Muscle of leg (tissue), 11 donors: ENCODE results near the gene CCDC167. TPM values are rescaled to one million over a fixed set of nuclear protein-coding genes. Genes with fewer than 3 reads are reported as not detected.
A peak's percentile ranks its signal among the peaks of the same experiment; 100 is the strongest.

Experiments
- DNase-seq: peaks from one replicate; pipeline ENCODE4 v3.0.0; 2013
- H3K27ac ChIP-seq: one replicate; pipeline ENCODE4 v1.5.1; 2013; ENCODE audit warnings: mild to moderate bottlenecking, low read length, control low read depth
- H3K27me3 ChIP-seq: one replicate; pipeline ENCODE4 v1.6.1; 2013; ENCODE audit warnings: low read length; ENCODE audit not compliant: control insufficient read depth, insufficient read depth
- H3K36me3 ChIP-seq: one replicate; pipeline ENCODE4 v1.6.1; 2013; ENCODE audit warnings: low read length; ENCODE audit not compliant: control insufficient read depth, insufficient read depth
- H3K4me1 ChIP-seq: one replicate; pipeline ENCODE4 v1.6.1; 2013; ENCODE audit warnings: low read length; ENCODE audit not compliant: control insufficient read depth, insufficient read depth
- H3K4me3 ChIP-seq: one replicate; pipeline ENCODE4 v1.5.1; 2013; ENCODE audit warnings: low read length, control low read depth
- H3K9me3 ChIP-seq: replicated peaks from 2 replicates; pipeline ENCODE4 v1.6.1; 2013; ENCODE audit warnings: low read depth, low read length; ENCODE audit not compliant: control insufficient read depth
- WGBS: methylation state at CpG from one replicate; pipeline ENCODE4 v1.1.5; 2013; ENCODE audit warnings: missing lambda C conversion rate; ENCODE audit not compliant: insufficient coverage; 5-methylcytosine and 5-hydroxymethylcytosine counted together
- polyA plus RNA-seq, 8 donors: library from polyadenylated mRNA; unstranded; fragments of 120-200 nt; gene quantifications; one replicate each; pipeline versions ENCODE4 v1.2.1 to v1.2.3, GENCODE V29; 2013; ENCODE audit warnings: inconsistent platforms in 1 of 8, low replicate concordance in 1 of 8; ENCODE audit not compliant: insufficient read length in 8 of 8, insufficient read depth in 1 of 8
- total RNA-seq: library from RNA; stranded (reverse); fragments of 120-200 nt; gene quantifications from one replicate; pipeline ENCODE4 v1.2.4, GENCODE V29; 2013

CCDC167 gene
- total and polyA plus RNA-seq, 9 donors: 19.0 to 34.3 (median 24.4) TPM

DNA sequence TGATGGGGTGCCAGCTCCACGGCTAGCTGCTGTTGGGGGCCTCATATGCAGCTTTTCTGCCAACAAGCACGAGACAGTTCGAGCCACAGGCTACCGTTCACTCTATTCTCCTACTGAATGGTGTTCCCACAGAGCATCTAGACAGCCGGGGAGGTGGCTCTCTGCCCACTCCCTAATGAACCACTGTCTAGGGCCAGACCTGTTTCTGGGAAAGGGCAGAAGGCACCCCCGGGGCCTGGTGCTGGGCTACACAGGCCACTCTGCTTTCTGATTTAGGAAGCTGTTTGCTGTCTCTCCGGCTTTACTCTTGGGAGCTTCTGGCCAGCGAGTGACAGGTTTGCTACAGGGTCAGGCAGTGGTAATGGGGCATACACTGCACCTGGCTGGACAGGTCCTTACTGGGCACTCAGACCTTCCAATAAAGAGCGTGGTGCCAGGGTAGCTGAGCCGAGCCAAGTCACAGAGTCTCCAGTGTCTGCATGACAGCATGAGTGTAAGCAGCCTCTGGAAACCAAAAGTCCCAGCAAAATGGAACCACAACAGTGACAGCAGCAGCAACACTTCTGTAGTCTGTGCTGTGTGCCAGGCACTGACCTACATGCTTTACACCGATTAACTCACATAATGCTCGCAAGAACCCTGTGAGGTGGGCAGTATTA, 8.4 kb downstream of the CCDC167 start:
- H3K27ac ChIP-seq: no peak overlapping the region
- H3K4me3 ChIP-seq: no peak overlapping the region
- DNase-seq: no peak
- H3K4me1 ChIP-seq: peaks cover 29% of the 10 kb centered on the region
- H3K9me3 ChIP-seq: no peaks in the 10 kb centered on the region
- no peaks in the 10 kb centered on the region for H3K27me3 ChIP-seq
- peaks cover 3% of the 10 kb centered on the region for H3K36me3 ChIP-seq
- 53% methylated on average over 12 of the region's 12 CpGs for WGBS

- no peak for DNase-seq
- no peaks in the 10 kb centered on the region for H3K9me3 ChIP-seq
- no peak overlapping the region for H3K4me3 ChIP-seq
- H3K27me3 ChIP-seq: no peaks in the 10 kb centered on the region
- H3K4me1 ChIP-seq: peaks cover 29% of the 10 kb centered on the region
- no peak overlapping the region for H3K27ac ChIP-seq
- peaks cover 4% of the 10 kb centered on the region for H3K36me3 ChIP-seq
- WGBS: 56% methylated on average over 8 of the region's 9 CpGs
These were observed 9.0 kb downstream of the CCDC167 start for GRCh38 chr6:37490536-37491170.

DNA sequence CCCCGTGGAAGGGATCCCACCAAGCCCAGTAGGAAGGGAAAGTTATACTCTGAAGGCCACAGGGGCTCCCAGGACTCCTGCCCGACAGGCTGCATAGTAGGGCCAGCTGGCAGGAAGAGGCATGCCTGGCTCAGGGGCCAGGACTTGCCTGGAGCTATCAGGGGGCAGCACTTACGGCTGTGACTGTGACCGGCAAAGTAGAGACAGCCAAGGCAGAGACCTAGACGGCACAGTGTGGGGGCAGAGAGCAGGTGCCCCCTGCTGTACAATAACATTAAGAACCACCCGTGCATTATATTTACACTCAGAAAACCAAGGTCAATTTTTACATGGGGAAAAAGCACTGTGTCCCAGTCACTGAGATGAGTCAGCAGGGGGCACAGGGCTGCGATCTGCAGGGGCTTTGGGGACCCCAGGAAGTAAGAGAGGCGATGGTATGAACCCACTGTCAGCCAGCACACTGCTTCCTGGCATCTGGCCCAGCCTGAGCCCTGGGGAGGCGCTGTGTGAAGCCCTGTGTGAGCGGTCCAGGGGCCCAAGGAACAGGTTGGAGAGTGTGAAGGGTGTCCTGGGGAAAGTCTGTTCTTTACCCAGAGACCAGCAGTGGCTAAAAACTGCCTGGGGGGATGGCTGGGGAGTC, 9.9 kb downstream of the CCDC167 start:
- Histone ChIP-seq H3K4me1 (peaks cover 32% of the 10 kb centered on the region), H3K27me3 (no peaks in the 10 kb centered on the region), H3K36me3 (peaks cover 7% of the 10 kb centered on the region), H3K9me3 (no peaks in the 10 kb centered on the region), H3K27ac (no peak overlapping the region), H3K4me3 (no peak overlapping the region)
- no peak for DNase-seq
- WGBS: 52% methylated on average over 8 of the region's 10 CpGs

- whole genome bisulfite sequencing: no CpG with 5 or more reads among the region's 1 CpG
- DNase-seq: no peak
- Histone ChIP-seq H3K9me3 (no peaks in the 10 kb centered on the region), H3K27ac (no peak overlapping the region), H3K27me3 (no peaks in the 10 kb centered on the region), H3K4me3 (no peak overlapping the region), H3K4me1 (peaks cover 37% of the 10 kb centered on the region), H3K36me3 (peaks cover 12% of the 10 kb centered on the region)
These were observed 11.2 kb downstream of the CCDC167 start for GRCh38 chr6:37488476-37488875.

GRCh38 chr6:37487591-37488380, 11.9 kb downstream of the CCDC167 start:
- DNase-seq: no peak
- 68% methylated on average over 5 of the region's 9 CpGs for WGBS
- H3K4me1 ChIP-seq: peaks cover 37% of the 10 kb centered on the region

GRCh38 chr6:37486121-37486839, 13.4 kb downstream of the CCDC167 start:
- Histone ChIP-seq H3K9me3 (no peaks in the 10 kb centered on the region), H3K36me3 (peaks cover 34% of the 10 kb centered on the region), H3K27ac (no peak overlapping the region), H3K4me1 (peaks cover 33% of the 10 kb centered on the region), H3K27me3 (no peaks in the 10 kb centered on the region), H3K4me3 (no peak overlapping the region)
- no peak for DNase-seq
- 62% methylated on average over 4 of the region's 8 CpGs for WGBS

More at GRCh38 chr6:37487591-37488380, 11.9 kb downstream of the CCDC167 start:
- Histone ChIP-seq H3K4me3 (no peak overlapping the region), H3K27me3 (no peaks in the 10 kb centered on the region), H3K27ac (no peak overlapping the region), H3K9me3 (no peaks in the 10 kb centered on the region), H3K36me3 (peaks cover 19% of the 10 kb centered on the region)

- Histone ChIP-seq H3K4me1 (peaks cover 23% of the 10 kb centered on the region), H3K36me3 (peaks cover 43% of the 10 kb centered on the region), H3K9me3 (no peaks in the 10 kb centered on the region), H3K27ac (no peak overlapping the region), H3K4me3 (no peak overlapping the region), H3K27me3 (no peaks in the 10 kb centered on the region)
- 84% methylated on average over 6 of the region's 10 CpGs for WGBS
- no peak for DNase-seq
These were observed 14.4 kb downstream of the CCDC167 start for GRCh38 chr6:37485291-37485702.

DNA sequence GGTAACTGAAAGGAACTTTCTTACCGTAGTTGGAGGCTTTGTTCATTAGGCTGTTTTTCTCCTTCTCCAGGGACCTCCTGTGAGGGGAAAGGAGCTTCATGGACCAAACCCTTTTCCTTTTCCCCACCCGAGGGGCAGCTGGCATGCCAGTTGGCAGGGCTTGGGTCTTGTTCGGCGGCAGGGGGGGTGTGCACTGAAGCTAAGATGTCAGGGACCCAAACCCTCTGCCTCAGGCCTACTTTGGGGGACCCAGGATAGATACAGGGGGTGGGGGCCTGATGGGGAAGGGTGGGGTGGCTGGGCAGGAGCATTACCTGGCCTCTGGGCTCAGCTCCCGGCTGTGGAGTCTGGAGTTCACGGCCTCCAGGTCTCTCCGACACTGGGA, 14.9 kb downstream of the CCDC167 start:
- no peak for DNase-seq
- no peak overlapping the region for H3K27ac ChIP-seq
- H3K4me3 ChIP-seq: no peak overlapping the region
- 90% methylated on average over 3 of the region's 7 CpGs for WGBS
- H3K4me1 ChIP-seq: peaks cover 18% of the 10 kb centered on the region
- H3K9me3 ChIP-seq: no peaks in the 10 kb centered on the region
- peaks cover 48% of the 10 kb centered on the region for H3K36me3 ChIP-seq
- H3K27me3 ChIP-seq: no peaks in the 10 kb centered on the region

DNA sequence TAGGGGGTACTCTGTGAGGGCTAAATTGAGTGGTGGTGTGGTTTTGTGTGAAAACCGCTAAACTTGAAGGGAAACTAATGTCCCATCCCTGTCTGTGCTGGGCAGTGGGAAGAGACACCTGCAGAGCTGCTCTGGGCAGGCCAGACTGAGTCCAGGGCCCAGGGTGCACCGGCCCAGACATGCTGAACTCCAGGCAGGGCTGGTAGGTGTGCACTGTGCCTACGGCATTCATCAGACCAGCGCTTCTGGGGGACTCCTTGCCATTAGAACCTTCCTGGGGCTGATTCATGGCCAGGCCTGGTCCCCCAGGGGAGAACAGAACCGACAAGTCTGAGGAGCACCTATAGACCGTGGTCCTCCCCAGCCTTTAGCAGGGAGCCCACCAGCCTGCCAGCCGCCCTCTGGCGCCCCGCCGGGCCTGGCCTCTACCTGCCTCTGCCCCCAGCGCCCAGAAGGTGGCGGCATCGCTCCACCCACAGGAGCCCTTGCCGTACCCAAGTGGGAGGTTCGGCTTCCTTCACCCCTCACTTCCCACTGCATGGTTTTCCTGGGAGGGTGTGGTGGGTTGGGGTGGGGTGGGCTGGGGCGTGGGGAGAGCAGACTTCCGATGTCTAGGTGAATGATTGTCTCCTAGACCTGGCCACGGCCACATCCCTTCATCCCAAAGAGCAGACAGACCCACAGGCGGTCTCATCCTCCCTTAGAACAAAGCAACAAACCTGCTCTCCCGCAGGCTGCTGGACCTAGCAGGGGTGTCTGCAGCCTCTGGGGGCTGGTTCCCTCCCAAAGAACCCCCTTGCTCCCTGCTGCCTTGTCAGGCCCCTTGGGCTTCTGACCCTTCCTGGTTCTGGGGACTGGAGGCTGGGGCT, 15.5 kb downstream of the CCDC167 start:
- Histone ChIP-seq H3K9me3 (no peaks in the 10 kb centered on the region), H3K4me3 (no peak overlapping the region), H3K36me3 (peaks cover 53% of the 10 kb centered on the region), H3K4me1 (peaks cover 17% of the 10 kb centered on the region), H3K27me3 (no peaks in the 10 kb centered on the region), H3K27ac (no peak overlapping the region)
- 77% methylated on average over 5 of the region's 20 CpGs for WGBS
- peak; percentile 46 for DNase-seq
